PC-9 (cell line): ENCODE results near the gene LRRK1.

Source experiments
- EZH2 ChIP-seq: fragments of 200-600 bp; sonication (generic); IDR thresholded peaks from 2 replicates; pipeline ENCODE4 v1.8.0; 2017; ENCODE audit warnings: antibody characterized with exemption, low read depth
- TF ChIP-seq, protein P1 (sequence below): fragments of 200-600 bp; sonication (generic); conservative IDR thresholded peaks from 2 replicates; pipeline ENCODE4 v1.6.1; 2017; ENCODE audit warnings: mixed run types, antibody characterized with exemption, mild to moderate bottlenecking, moderate library complexity

DNA sequence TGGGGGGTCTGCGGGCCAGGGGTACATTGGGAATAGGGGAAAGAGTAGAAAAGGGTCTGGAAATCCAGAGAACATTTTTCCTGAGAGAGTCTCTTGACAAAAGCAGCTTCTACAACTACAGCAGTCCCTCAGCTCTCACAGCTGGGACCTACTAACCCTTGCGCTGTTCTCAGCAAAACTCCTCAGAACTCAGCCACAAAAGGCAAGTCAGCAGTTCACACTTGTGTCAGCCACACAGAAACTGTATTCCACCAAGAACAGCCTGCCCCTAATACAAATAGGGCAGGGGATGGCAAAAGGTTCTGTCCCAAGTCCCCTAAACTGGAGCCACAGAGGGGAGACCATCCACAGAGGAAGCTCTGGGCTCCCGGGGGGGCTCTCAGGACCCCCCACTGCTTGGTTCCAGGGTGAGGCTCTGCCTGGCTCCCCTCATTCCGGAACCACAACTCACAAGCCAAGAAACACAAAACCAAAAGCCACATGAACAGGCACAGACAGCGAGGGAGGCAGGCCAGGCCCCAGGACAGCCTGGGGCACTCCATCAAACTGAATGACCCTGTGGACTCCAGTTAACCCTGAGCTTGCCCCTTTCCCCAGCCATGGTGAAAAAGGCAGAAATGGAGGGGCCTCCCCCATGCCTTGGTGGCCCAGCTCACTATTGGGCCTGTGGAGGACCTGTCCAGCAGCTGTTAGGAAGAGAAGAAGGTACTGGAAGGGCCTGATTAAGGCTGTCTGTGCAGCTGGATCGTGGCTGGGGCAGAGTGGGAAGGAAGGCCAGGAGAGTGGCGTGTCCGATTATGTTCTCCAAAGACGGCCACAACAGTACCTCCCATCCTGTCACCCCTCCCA lies 170.6 kb downstream of the LRRK1 start:
- TF ChIP-seq, protein P1, sequence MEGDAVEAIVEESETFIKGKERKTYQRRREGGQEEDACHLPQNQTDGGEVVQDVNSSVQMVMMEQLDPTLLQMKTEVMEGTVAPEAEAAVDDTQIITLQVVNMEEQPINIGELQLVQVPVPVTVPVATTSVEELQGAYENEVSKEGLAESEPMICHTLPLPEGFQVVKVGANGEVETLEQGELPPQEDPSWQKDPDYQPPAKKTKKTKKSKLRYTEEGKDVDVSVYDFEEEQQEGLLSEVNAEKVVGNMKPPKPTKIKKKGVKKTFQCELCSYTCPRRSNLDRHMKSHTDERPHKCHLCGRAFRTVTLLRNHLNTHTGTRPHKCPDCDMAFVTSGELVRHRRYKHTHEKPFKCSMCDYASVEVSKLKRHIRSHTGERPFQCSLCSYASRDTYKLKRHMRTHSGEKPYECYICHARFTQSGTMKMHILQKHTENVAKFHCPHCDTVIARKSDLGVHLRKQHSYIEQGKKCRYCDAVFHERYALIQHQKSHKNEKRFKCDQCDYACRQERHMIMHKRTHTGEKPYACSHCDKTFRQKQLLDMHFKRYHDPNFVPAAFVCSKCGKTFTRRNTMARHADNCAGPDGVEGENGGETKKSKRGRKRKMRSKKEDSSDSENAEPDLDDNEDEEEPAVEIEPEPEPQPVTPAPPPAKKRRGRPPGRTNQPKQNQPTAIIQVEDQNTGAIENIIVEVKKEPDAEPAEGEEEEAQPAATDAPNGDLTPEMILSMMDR: no peak
- no peak for TF ChIP-seq EZH2
